ENCODE results near the gene SRSF9.

SRSF9 gene

GRCh38 chr12:120439646-120440247 lies 29.8 kb downstream of the SRSF9 start:
- peak; percentile 69 for ATAC-seq
- TF ChIP-seq PPARA (CRISPR knock-in tag; IDR thresholded peaks at IDR 0.05; ENCODE audit: borderline replicate concordance) = no peak
- no peak for TF ChIP-seq ZFP30 (CRISPR knock-in tag; IDR thresholded peaks at IDR 0.05)
- no peak for TF ChIP-seq SNAI2 (CRISPR knock-in tag; IDR thresholded peaks at IDR 0.05)
- TF ChIP-seq ISL1 (CRISPR knock-in tag; IDR thresholded peaks at IDR 0.05) = no peak

DNA sequence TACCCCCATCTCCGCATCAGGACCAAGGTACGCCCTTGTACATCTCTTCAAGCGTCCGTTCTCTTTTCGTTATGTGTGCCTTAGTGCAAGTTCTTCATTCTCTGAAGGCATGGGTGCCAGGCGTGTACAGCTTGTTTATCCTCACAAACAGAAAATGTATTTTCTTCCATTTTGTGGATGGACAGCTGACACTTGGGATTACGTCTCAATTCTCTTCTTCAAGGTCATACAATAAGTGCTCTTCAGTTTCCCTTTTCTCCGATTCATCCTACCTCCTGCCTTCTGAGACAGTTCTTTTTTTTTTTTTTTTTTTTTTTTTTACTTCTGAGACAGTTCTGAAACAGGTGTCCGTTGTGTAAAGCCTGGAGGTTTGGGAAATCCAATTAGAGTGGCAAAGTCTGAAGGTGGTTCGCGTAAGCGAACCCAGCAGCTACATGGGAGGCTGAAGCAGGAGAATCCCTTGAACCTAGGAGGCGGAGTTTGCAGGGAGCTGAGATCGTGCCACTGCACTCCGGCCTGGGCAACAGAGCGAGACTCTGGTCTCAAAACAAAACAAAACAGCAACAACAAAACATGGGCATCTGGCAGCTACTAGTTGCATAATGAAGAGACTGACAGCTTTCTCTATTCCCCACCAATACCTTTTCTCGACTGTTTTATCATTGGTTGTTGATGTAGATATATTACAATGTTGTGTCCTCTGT lies 30.9 kb downstream of the SRSF9 start:
- TF ChIP-seq ZNF565 (CRISPR knock-in tag; conservative IDR thresholded peaks at IDR 0.05; ENCODE audit: low read depth) (no peak), RARB (CRISPR knock-in tag; IDR thresholded peaks at IDR 0.05) (no peak), ESRRG (CRISPR knock-in tag; IDR thresholded peaks at IDR 0.05) (no peak), TOX (CRISPR knock-in tag; IDR thresholded peaks at IDR 0.05; ENCODE audit: borderline replicate concordance) (no peak), CSDC2 (CRISPR knock-in tag; IDR thresholded peaks at IDR 0.05) (no peak), ZNF70 (CRISPR knock-in tag; IDR thresholded peaks at IDR 0.05) (no peak), ZC3H10 (CRISPR knock-in tag; IDR thresholded peaks at IDR 0.05) (no peak), PATZ1 (CRISPR knock-in tag; IDR thresholded peaks at IDR 0.05; ENCODE audit: borderline replicate concordance) (no peak), ZFP30 (CRISPR knock-in tag; IDR thresholded peaks at IDR 0.05) (no peak), OSR1 (CRISPR knock-in tag; IDR thresholded peaks at IDR 0.05) (no peak), CREB5 (CRISPR knock-in tag; IDR thresholded peaks at IDR 0.05; ENCODE audit: low read depth) (no peak), GLIS3 (CRISPR knock-in tag; IDR thresholded peaks at IDR 0.05) (no peak), TCF4 (CRISPR knock-in tag; IDR thresholded peaks at IDR 0.05; ENCODE audit: borderline replicate concordance) (no peak), BACH2 (CRISPR knock-in tag; IDR thresholded peaks at IDR 0.05; ENCODE audit: borderline replicate concordance) (no peak)
- TF ChIP-seq, protein P1, sequence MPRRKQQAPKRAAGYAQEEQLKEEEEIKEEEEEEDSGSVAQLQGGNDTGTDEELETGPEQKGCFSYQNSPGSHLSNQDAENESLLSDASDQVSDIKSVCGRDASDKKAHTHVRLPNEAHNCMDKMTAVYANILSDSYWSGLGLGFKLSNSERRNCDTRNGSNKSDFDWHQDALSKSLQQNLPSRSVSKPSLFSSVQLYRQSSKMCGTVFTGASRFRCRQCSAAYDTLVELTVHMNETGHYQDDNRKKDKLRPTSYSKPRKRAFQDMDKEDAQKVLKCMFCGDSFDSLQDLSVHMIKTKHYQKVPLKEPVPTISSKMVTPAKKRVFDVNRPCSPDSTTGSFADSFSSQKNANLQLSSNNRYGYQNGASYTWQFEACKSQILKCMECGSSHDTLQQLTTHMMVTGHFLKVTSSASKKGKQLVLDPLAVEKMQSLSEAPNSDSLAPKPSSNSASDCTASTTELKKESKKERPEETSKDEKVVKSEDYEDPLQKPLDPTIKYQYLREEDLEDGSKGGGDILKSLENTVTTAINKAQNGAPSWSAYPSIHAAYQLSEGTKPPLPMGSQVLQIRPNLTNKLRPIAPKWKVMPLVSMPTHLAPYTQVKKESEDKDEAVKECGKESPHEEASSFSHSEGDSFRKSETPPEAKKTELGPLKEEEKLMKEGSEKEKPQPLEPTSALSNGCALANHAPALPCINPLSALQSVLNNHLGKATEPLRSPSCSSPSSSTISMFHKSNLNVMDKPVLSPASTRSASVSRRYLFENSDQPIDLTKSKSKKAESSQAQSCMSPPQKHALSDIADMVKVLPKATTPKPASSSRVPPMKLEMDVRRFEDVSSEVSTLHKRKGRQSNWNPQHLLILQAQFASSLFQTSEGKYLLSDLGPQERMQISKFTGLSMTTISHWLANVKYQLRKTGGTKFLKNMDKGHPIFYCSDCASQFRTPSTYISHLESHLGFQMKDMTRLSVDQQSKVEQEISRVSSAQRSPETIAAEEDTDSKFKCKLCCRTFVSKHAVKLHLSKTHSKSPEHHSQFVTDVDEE (CRISPR knock-in tag; IDR thresholded peaks at IDR 0.05) = no peak
- ATAC-seq = peak; percentile 10

- peak; percentile 98 for ATAC-seq
- TF ChIP-seq BACH2 (CRISPR knock-in tag; IDR thresholded peaks at IDR 0.05; ENCODE audit: borderline replicate concordance) (no peak), PPARA (CRISPR knock-in tag; IDR thresholded peaks at IDR 0.05; ENCODE audit: borderline replicate concordance) (no peak), ARNTL (CRISPR knock-in tag; IDR thresholded peaks at IDR 0.05; ENCODE audit: borderline replicate concordance, low read depth) (no peak), ZFP30 (CRISPR knock-in tag; IDR thresholded peaks at IDR 0.05) (no peak)
Measured at GRCh38 chr12:120437735-120438494, 31.6 kb downstream of the SRSF9 start, which contains the start of gene COX6A1. COX6A1 (plus strand) TSS chr12:120438113; CDS start chr12:120438127, 14 bp downstream.

GRCh38 chr12:120432772-120433525 lies 36.6 kb downstream of the SRSF9 start:
- no peak for ATAC-seq
- TF ChIP-seq, protein P2, sequence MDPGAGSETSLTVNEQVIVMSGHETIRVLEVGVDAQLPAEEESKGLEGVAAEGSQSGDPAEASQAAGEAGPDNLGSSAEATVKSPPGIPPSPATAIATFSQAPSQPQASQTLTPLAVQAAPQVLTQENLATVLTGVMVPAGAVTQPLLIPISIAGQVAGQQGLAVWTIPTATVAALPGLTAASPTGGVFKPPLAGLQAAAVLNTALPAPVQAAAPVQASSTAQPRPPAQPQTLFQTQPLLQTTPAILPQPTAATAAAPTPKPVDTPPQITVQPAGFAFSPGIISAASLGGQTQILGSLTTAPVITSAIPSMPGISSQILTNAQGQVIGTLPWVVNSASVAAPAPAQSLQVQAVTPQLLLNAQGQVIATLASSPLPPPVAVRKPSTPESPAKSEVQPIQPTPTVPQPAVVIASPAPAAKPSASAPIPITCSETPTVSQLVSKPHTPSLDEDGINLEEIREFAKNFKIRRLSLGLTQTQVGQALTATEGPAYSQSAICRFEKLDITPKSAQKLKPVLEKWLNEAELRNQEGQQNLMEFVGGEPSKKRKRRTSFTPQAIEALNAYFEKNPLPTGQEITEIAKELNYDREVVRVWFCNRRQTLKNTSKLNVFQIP (CRISPR knock-in tag; IDR thresholded peaks at IDR 0.05; ENCODE audit: borderline replicate concordance, low read depth) = no peak
- TF ChIP-seq TCF4 (CRISPR knock-in tag; IDR thresholded peaks at IDR 0.05; ENCODE audit: borderline replicate concordance) (no peak), ZNF8 (CRISPR knock-in tag; IDR thresholded peaks at IDR 0.05) (no peak), ZC3H10 (CRISPR knock-in tag; IDR thresholded peaks at IDR 0.05) (no peak), SNAI2 (CRISPR knock-in tag; IDR thresholded peaks at IDR 0.05) (no peak), BACH2 (CRISPR knock-in tag; IDR thresholded peaks at IDR 0.05; ENCODE audit: borderline replicate concordance) (no peak), OSR1 (CRISPR knock-in tag; IDR thresholded peaks at IDR 0.05) (no peak), RARB (CRISPR knock-in tag; IDR thresholded peaks at IDR 0.05) (no peak), PPARA (CRISPR knock-in tag; IDR thresholded peaks at IDR 0.05; ENCODE audit: borderline replicate concordance) (no peak), CREB5 (CRISPR knock-in tag; IDR thresholded peaks at IDR 0.05; ENCODE audit: low read depth) (no peak), ESRRG (CRISPR knock-in tag; IDR thresholded peaks at IDR 0.05) (no peak), ARNTL (CRISPR knock-in tag; IDR thresholded peaks at IDR 0.05; ENCODE audit: borderline replicate concordance, low read depth) (no peak), ZNF70 (CRISPR knock-in tag; IDR thresholded peaks at IDR 0.05) (no peak)

All from SK-N-SH treated with all-trans-retinoic acid at 6 μM for 48 hours (cell line).